Stomach smooth muscle (tissue), 2 donors: ENCODE measurements around the gene ATG101.
A peak's percentile ranks its signal among the peaks of the same experiment; 100 is the strongest.

Experiments used
- H3K27ac ChIP-seq: one replicate; pipeline ENCODE4 v1.7.0; 2013; ENCODE audit warnings: mild to moderate bottlenecking, low read length, inconsistent platforms
- H3K27me3 ChIP-seq, 2 donors: one replicate each; pipeline ENCODE4 v1.7.0; 2013; ENCODE audit warnings: low read length in 2 of 2; ENCODE audit not compliant: insufficient read depth in 2 of 2, control insufficient read depth in 1 of 2
- H3K36me3 ChIP-seq, 2 donors: one replicate each; pipeline ENCODE4 v1.7.0; 2013; ENCODE audit warnings: low read length in 2 of 2; ENCODE audit not compliant: control insufficient read depth in 2 of 2, insufficient read depth in 2 of 2
- H3K4me1 ChIP-seq: one replicate; pipeline ENCODE4 v1.7.0; 2013; ENCODE audit warnings: low read length; ENCODE audit not compliant: control insufficient read depth, insufficient read depth
- H3K4me3 ChIP-seq, 2 donors: one replicate each; pipeline ENCODE4 v1.7.0; 2013; ENCODE audit warnings: low read length in 2 of 2
- H3K9ac ChIP-seq, 2 donors: one replicate each; pipeline ENCODE4 v1.7.0; 2013; ENCODE audit warnings: low read length in 2 of 2, mild to moderate bottlenecking in 1 of 2
- H3K9me3 ChIP-seq, 2 donors: one replicate each; pipeline ENCODE4 v1.7.0; 2013; ENCODE audit warnings: low read length in 2 of 2; ENCODE audit not compliant: control insufficient read depth in 2 of 2
- donor health status: healthy.
- donor health status: Pancreatic carcinoma.

The ATG101 gene, protein sequence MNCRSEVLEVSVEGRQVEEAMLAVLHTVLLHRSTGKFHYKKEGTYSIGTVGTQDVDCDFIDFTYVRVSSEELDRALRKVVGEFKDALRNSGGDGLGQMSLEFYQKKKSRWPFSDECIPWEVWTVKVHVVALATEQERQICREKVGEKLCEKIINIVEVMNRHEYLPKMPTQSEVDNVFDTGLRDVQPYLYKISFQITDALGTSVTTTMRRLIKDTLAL

GRCh38 chr12:52069327-52070184 is at the start of gene ATG101:
TSS of gene ATG101 (plus strand) at chr12:52069978. CDS start at chr12:52073651, 3,673 bp downstream.
- peak within 1 kb of the TSS; percentile 76 to 98 for H3K4me3 ChIP-seq
- no peaks in the 10 kb centered on the region for H3K27me3 ChIP-seq
- H3K9me3 ChIP-seq = no peaks in the 10 kb centered on the region
- H3K27ac ChIP-seq = peak within 1 kb of the TSS; percentile 91
- peak within 1 kb of the TSS; percentile 86 to 87 for H3K9ac ChIP-seq
- peaks cover 13 to 15% of the 10 kb centered on the region in 2 donors for H3K36me3 ChIP-seq
- H3K4me1 ChIP-seq = peaks cover 23% of the 10 kb centered on the region

- H3K4me3 ChIP-seq = no peak overlapping the region
- H3K4me1 ChIP-seq = peaks cover 26% of the 10 kb centered on the region
- H3K36me3 ChIP-seq = no peaks in the 10 kb centered on the region
- H3K9ac ChIP-seq = no peak overlapping the region
- H3K27ac ChIP-seq = no peak overlapping the region
- H3K27me3 ChIP-seq = peaks cover 0 to 9% of the 10 kb centered on the region in 2 donors
- no peaks in the 10 kb centered on the region for H3K9me3 ChIP-seq
These were observed 49.0 kb upstream of the ATG101 start for GRCh38 chr12:52020539-52021336.

DNA sequence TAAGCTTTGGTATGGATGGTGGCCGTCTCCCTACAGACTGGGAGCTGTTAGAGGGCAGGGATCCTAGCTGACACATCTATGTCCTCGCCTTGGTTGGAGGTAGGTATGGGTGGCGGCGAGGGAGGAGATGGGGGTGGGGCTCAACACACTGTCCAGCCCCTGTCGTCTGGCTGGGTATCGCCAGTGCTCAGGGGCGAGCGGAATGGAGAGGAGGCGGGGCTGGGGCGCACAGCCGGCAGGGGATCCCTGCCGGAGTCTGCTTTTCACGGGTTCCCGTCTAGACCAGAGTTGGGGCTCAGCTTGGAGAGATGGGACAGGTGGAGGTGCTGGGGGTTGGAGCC is 47.0 kb upstream of the ATG101 start:
- H3K36me3 ChIP-seq = no peaks in the 10 kb centered on the region
- peaks cover 44% of the 10 kb centered on the region for H3K4me1 ChIP-seq
- H3K27ac ChIP-seq = no peak overlapping the region
- H3K27me3 ChIP-seq = peaks cover 0 to 9% of the 10 kb centered on the region in 2 donors
- peak overlapping the region; percentile 60 to 72 for H3K4me3 ChIP-seq
- no peak overlapping the region for H3K9ac ChIP-seq
- no peaks in the 10 kb centered on the region for H3K9me3 ChIP-seq

GRCh38 chr12:52023182-52023975 is 46.4 kb upstream of the ATG101 start:
- Histone ChIP-seq H3K27ac (no peak overlapping the region), H3K4me1 (peaks cover 44% of the 10 kb centered on the region), H3K9ac (no peak overlapping the region), H3K4me3 (peak overlapping the region; percentile 60 to 72), H3K36me3 (no peaks in the 10 kb centered on the region), H3K27me3 (peaks cover 0 to 9% of the 10 kb centered on the region in 2 donors), H3K9me3 (no peaks in the 10 kb centered on the region)

- no peaks in the 10 kb centered on the region for H3K36me3 ChIP-seq
- H3K9ac ChIP-seq = no peak overlapping the region
- H3K27ac ChIP-seq = no peak overlapping the region
- peaks cover 0 to 9% of the 10 kb centered on the region in 2 donors for H3K27me3 ChIP-seq
- peaks cover 46% of the 10 kb centered on the region for H3K4me1 ChIP-seq
- peak overlapping the region; percentile 60 to 72 for H3K4me3 ChIP-seq
- H3K9me3 ChIP-seq = no peaks in the 10 kb centered on the region
These were observed 45.6 kb upstream of the ATG101 start for GRCh38 chr12:52023976-52024688.

DNA sequence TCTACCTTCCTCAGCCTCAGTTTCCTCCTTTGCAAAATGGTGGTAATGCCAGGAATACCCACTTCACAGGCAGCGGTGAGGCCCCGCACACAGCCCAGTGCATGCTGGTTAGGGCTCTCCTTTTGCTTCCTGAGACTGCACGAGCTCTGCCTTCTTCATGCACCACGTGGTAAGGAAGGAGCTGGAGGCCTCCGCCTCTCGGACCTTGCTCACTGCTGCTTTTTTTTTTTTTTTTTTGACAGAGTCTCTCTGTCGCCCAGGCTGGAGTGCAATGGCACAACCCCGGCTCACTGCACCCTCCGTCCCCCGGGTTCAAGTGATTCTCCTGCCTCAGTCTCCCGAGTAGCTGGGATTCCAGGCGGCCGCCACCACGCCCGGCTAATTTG is 44.9 kb upstream of the ATG101 start:
- H3K27me3 ChIP-seq = peaks cover 0 to 9% of the 10 kb centered on the region in 2 donors
- peaks cover 51% of the 10 kb centered on the region for H3K4me1 ChIP-seq
- H3K36me3 ChIP-seq = no peaks in the 10 kb centered on the region
- peak overlapping the region in 1 of 2 donors; percentile 35 for H3K4me3 ChIP-seq
- H3K9me3 ChIP-seq = no peaks in the 10 kb centered on the region
- peak overlapping the region; percentile 63 for H3K27ac ChIP-seq
- H3K9ac ChIP-seq = peak overlapping the region in 1 of 2 donors; percentile 62

DNA sequence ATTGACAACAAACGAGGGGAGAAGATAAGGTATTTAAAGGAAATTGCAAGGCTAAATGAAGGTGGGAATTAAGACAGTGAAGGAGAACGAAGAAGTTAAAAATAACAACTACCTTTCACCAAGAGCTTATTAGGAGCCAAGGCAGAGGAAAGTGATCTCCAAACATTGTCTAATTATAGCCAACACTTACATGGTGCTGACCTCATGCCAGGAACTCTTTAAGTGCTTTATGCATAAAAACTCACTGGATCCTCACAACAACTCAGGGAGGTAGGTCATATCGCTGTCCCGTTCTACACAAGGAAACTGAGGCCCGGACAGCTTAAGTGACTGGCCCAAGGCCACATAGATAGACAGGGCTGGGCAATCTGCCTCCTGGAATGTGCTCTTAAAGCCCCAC is 43.5 kb upstream of the ATG101 start:
- peak overlapping the region; percentile 66 to 69 for H3K4me3 ChIP-seq
- H3K4me1 ChIP-seq = peaks cover 53% of the 10 kb centered on the region
- peak overlapping the region; percentile 62 to 80 for H3K9ac ChIP-seq

DNA sequence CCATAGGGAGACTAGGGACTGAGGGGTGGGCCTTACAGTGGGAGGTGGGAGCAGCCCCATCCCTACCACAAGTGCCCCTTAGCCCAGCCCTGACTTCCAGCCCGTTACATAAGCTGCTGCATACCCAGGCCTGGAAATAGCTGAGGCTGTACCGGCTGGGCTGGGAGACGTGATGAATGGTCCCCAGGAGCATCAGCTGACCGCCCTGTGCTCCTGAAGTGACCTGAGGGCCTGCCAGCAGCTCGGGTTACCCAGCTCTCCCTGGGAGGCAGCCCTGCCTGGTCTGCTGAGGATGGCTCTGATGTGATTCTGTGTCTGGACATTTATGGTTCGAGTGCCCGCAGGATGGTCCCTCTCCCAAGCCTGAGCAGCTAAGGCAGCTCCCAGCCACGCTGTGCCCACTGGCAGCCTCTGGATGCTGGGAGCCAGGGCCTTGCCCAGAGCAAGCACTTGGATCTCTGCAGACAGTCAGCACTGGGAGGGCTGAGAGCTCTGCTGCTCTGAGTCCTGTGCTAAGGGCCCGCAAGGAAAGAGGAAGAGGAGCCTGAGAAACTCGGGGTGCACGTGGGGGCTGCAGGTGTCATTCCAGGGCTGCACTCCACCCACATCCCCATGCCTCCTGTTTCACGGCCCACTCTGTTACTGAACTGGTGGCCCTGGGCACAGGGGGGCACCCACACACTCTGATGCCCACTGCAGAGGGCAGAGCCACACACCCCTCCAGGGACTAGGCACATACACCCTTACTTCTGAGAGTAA is 42.5 kb upstream of the ATG101 start:
- peaks cover 58% of the 10 kb centered on the region for H3K4me1 ChIP-seq
- H3K27me3 ChIP-seq = peaks cover 0 to 6% of the 10 kb centered on the region in 2 donors
- H3K9me3 ChIP-seq = no peaks in the 10 kb centered on the region
- no peaks in the 10 kb centered on the region for H3K36me3 ChIP-seq
- H3K4me3 ChIP-seq = no peak overlapping the region
- H3K9ac ChIP-seq = no peak overlapping the region
- no peak overlapping the region for H3K27ac ChIP-seq

More for the DNA sequence above, 43.5 kb upstream of the ATG101 start:
- Histone ChIP-seq H3K27me3 (peaks cover 0 to 9% of the 10 kb centered on the region in 2 donors), H3K36me3 (no peaks in the 10 kb centered on the region), H3K27ac (peak overlapping the region; percentile 63), H3K9me3 (no peaks in the 10 kb centered on the region)

GRCh38 chr12:52029685-52030084 is 40.1 kb upstream of the ATG101 start:
- Histone ChIP-seq H3K27me3 (no peaks in the 10 kb centered on the region), H3K9ac (no peak overlapping the region), H3K4me1 (peaks cover 55% of the 10 kb centered on the region), H3K4me3 (no peak overlapping the region), H3K36me3 (no peaks in the 10 kb centered on the region), H3K27ac (no peak overlapping the region), H3K9me3 (no peaks in the 10 kb centered on the region)
